HFF-Myc (cell line): ENCODE results near the gene ACO1.

Source experiments
- DNase-seq: peaks from one replicate; pipeline ENCODE4 v3.0.0-alpha.2; 2011; ENCODE audit warnings: low read depth; ENCODE audit errors: extremely low read depth
- H3K4me3 ChIP-seq: replicated peaks from 2 replicates; pipeline ENCODE4 v1.5.1; 2011; ENCODE audit warnings: low read depth, mild to moderate bottlenecking, control low read depth, low read length
- TF ChIP-seq, protein P1 (sequence below): IDR thresholded peaks from 2 replicates; pipeline ENCODE4 v1.5.1; 2012; ENCODE audit warnings: mild to moderate bottlenecking, low read depth, low read length, control low read depth; ENCODE audit errors: missing control alignments

The ACO1 gene

DNA sequence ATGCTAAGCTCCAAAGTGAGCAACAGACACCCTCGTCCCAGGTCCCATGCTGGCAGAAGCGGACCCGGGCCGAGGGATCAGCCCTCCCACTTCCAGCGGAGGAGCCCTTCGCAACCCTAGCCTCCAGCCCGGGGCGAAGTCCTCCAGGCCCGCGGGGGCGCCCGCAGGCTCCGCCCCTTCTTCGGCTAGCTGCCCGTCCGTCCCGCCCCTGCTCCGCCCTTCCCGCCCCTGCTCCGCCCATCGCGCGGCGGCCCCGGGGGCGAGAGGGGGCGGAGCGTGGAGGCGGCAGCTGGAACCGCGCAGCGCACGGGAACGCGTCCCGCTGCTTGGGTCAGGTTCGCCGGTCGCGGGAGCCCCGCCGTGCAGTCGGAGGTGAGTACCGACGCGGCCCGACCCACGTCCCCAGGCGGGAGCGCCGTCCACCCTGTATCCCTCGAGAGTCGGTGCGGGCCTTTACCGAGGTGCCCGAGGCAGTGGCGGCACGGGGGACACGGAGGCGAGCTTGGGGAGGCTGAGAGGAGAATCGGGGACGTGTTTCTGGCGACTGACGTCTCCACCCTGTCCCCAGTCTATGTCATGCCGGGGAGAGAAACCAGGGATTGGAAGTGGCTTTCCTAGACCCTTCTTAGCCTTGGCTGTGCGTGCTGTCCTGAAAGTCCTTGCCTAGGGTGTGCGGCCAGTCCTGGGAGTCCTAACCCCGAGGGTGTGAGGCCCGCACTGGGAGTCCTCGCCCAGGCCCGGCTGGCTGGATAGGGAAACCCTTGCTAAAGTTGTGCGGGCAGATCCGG, at the start of gene ACO1:
ACO1 (plus strand) TSS at position 280 of the 788 bp plus-strand sequence. CDS start 20,864 bp downstream, outside the sequence.
- TF ChIP-seq, protein P1, sequence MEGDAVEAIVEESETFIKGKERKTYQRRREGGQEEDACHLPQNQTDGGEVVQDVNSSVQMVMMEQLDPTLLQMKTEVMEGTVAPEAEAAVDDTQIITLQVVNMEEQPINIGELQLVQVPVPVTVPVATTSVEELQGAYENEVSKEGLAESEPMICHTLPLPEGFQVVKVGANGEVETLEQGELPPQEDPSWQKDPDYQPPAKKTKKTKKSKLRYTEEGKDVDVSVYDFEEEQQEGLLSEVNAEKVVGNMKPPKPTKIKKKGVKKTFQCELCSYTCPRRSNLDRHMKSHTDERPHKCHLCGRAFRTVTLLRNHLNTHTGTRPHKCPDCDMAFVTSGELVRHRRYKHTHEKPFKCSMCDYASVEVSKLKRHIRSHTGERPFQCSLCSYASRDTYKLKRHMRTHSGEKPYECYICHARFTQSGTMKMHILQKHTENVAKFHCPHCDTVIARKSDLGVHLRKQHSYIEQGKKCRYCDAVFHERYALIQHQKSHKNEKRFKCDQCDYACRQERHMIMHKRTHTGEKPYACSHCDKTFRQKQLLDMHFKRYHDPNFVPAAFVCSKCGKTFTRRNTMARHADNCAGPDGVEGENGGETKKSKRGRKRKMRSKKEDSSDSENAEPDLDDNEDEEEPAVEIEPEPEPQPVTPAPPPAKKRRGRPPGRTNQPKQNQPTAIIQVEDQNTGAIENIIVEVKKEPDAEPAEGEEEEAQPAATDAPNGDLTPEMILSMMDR = no peak
- peak within 1 kb of the TSS; percentile 85 for H3K4me3 ChIP-seq
- no peak for DNase-seq

DNA sequence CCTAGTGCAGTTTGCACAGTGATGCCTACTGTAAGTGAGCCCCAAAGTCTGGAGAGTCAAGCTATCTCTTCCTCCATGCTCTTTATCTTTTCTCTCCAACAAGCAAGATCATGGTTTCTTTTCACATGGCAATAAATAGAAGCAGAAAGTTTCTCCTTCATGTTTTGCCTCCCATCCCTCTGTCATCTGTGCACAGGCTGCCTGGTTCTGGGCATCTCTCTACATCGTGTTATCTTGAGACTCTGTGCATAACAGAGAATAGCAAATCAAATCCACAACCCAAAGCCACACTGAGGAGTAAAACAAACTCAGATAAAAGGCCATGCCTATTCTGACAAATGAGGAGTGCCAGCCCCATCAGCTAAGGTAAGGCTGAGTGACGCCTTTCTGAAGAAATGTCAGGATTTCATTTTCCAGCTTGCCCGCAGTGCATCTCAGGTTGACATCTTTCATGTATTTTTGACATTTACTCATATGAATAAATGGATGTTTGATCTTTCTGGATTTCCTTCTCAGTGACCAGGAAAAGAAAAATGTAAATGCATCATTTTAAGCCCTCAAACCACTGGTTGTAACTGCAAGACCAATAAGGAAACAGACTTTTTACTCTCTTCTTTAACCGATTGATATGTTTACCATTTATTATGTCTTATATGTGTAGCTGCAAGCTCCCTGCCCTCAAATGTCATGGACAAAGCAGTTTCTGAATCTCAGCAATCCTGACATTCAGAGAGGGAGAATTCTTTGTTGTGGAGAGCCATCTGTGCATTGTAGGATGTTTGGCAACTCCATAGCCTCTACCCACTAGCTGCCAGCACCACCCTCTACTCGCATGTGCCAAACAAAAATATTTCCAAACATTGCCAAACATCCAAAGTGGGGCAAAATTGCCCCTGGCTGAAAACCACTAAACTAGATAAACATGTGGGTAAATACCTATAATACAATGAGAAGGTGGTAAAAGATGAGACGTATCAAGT, 49.2 kb upstream of the ACO1 start:
- TF ChIP-seq, protein P1 = no peak
- no peak overlapping the region for H3K4me3 ChIP-seq

DNA sequence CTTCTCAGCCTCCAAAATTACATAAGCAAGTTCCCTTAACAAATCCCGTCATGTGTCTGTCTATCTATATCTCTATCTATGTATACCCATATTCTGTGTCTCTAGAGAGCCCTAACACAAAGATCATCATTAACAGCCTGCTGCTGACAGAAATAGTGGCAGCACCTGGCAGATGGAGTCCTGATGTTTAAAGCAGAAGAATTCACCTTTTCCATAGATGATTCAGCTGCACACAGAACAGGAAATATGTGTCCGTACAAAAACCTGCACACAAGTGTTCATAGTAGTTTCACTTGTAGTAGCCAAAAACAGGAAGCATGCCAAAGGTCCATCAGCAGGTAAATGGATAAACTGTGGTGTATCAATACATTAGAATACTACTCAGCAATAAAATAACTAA, 45.0 kb upstream of the ACO1 start:
- H3K4me3 ChIP-seq = no peak overlapping the region
- DNase-seq = no peak
- TF ChIP-seq, protein P1 = no peak

More for the DNA sequence above, 49.2 kb upstream of the ACO1 start:
- DNase-seq = no peak

DNA sequence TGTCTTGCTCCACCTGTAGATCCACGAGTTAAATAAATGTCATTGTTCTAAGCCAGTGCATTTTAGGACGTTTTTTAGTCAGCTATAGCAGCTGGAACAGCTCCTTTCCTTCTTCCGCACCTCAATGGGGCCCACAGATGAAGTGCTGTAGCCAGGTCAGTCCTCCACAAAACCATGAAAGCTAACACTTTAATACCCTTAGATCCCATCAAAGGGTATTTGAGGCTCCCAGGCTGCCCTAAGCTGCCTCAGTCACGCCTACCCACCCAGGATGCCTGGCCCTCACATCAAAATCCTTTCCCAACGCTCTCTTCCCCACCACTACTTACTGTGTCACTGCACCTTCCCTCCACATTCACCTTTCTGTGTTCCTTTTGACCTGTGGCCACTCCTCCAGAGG, 44.1 kb upstream of the ACO1 start:
- no peak overlapping the region for H3K4me3 ChIP-seq
- TF ChIP-seq, protein P1 = no peak
- DNase-seq = no peak

DNA sequence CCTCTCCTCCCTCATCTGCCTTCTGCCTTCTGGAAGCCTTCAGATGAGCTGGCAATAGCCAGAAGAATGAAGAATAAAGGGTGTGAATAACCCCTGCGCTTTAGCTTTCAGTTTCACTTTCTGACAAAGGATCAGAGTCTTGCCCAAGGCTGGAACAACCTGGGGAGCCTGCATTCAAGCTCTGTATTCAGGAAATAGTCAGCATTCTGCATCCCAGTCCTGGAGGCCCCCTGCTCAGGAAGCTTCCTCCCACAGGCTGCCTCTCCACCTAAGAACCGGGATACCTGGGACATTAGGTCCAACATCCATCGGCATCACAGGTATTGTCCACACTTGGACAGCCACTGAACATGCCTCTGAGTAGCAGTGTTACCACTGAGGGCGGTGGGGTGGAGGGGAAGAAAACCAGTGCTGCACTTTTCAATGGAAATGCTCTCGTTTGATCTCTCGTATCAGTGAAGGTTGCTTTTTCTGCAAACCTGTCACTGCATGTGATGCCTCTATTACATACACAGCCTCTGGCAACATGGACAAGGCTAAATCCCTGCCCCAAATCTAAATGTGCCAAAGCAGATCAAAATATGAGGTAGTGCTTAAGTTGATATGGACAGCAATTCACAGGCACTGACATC, 39.8 kb upstream of the ACO1 start:
- no peak overlapping the region for H3K4me3 ChIP-seq
- TF ChIP-seq, protein P1 = no peak
- DNase-seq = no peak

DNA sequence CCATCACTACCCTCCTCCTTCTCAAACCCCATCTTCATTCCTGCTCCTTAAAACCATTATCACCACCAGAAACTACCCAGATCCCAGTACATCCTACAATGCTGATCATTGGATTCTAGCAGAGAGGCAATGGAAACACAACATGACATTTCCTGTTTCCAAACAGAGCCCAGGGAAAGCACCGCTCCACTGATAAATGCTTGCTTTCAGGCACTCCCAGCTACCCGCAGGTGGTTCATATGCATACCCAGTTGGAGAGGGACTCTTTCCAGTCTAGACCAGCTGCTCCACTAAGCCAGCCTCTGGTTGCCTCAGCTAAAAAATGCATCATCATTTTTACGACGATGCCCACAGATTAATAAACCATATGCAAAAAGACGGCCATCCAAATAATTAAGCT, 39.2 kb upstream of the ACO1 start:
- no peak for DNase-seq
- no peak overlapping the region for H3K4me3 ChIP-seq
- TF ChIP-seq, protein P1 = no peak
